HL-60 (cell line): ENCODE results near the gene SLC49A3.
"Not testable (repeated sequence)": the region's sequence is repeated elsewhere in the genome, so short reads cannot be mapped to it uniquely, and the experiment has no call there.

Source experiments
- DNase-seq, 2 experiments: peaks; one replicate each; pipeline ENCODE4 v3.0.0-alpha.2; 2010 to 2020; ENCODE audit warnings: low read depth in 1 of 2, low spot score in 1 of 2
- H3K27ac ChIP-seq: fragments of 250-450 bp; sonication (Bioruptor Pico); replicated peaks from 2 replicates; pipeline ENCODE4 v1.5.1; 2020; ENCODE audit warnings: mild to moderate bottlenecking, moderate library complexity
- H3K27me3 ChIP-seq: fragments of 250-450 bp; sonication (Bioruptor Pico); 2 replicates; pipeline ENCODE4 v1.5.1; 2021; ENCODE audit warnings: mild to moderate bottlenecking, moderate library complexity; ENCODE audit not compliant: insufficient read depth, poor library complexity, severe bottlenecking
- H3K4me3 ChIP-seq: replicated peaks from 2 replicates; pipeline ENCODE4 v1.5.1; 2011; ENCODE audit warnings: mild to moderate bottlenecking, control low read depth, low read length; ENCODE audit not compliant: insufficient read depth
- GABPA ChIP-seq: IDR thresholded peaks from 2 replicates; pipeline ENCODE4 v1.6.1; 2012; ENCODE audit warnings: low read depth
- POLR2AphosphoS5 ChIP-seq: IDR thresholded peaks from 2 replicates; pipeline ENCODE4 v1.6.1; 2012; ENCODE audit warnings: low read depth
- SPI1 ChIP-seq: IDR thresholded peaks from 2 replicates; pipeline ENCODE4 v1.6.1; 2012; ENCODE audit warnings: low read depth, mild to moderate bottlenecking, borderline replicate concordance
- TF ChIP-seq, protein P1 (sequence below): IDR thresholded peaks from one replicate; pipeline ENCODE4 v1.5.1; 2011; ENCODE audit warnings: low read length, control low read depth, inconsistent platforms; ENCODE audit not compliant: insufficient read depth
- TF ChIP-seq, protein P2 (sequence below): IDR thresholded peaks from 2 replicates; pipeline ENCODE4 v1.6.1; 2012; ENCODE audit warnings: low read depth; ENCODE audit not compliant: insufficient replicate concordance

The SLC49A3 gene

DNA sequence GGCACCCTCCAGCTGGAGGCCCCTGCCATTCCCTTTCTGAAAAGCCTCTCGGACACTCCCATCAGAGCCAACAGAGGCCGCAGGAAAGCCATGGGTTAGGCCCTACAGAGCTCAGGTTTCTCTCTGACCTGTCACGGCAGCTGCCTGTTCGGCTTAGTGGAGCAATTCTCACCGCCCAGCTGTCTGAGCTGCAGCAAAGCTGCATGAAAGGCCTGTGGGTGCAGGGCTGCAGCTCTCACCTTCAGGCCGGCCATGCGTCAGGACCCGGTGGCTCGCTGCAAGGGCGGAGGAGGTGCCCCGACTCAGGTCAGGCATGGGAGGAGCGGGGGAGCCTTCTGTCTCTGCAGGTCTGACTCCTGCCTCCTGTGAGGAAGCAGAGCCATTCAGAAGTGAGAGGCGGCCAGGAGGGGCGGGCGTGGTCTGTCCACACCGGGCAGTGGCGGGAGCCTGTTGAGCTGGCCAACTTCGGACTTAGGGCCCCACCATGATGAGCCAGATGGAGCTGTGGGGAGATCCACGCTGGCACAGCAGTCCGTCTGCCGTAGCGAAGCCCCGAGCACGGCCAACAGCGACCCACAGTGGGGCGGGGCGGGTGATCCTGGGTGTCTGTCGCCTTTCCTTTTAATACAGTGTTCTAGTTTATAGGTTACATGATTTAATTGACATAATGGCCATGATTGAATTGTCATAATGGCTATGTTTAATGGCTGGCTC is 40.2 kb downstream of the SLC49A3 start:
- no peak overlapping the region for H3K4me3 ChIP-seq
- TF ChIP-seq, protein P1, sequence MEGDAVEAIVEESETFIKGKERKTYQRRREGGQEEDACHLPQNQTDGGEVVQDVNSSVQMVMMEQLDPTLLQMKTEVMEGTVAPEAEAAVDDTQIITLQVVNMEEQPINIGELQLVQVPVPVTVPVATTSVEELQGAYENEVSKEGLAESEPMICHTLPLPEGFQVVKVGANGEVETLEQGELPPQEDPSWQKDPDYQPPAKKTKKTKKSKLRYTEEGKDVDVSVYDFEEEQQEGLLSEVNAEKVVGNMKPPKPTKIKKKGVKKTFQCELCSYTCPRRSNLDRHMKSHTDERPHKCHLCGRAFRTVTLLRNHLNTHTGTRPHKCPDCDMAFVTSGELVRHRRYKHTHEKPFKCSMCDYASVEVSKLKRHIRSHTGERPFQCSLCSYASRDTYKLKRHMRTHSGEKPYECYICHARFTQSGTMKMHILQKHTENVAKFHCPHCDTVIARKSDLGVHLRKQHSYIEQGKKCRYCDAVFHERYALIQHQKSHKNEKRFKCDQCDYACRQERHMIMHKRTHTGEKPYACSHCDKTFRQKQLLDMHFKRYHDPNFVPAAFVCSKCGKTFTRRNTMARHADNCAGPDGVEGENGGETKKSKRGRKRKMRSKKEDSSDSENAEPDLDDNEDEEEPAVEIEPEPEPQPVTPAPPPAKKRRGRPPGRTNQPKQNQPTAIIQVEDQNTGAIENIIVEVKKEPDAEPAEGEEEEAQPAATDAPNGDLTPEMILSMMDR, result no peak
- TF ChIP-seq GABPA (no peak), SPI1 (no peak)
- TF ChIP-seq, protein P2, sequence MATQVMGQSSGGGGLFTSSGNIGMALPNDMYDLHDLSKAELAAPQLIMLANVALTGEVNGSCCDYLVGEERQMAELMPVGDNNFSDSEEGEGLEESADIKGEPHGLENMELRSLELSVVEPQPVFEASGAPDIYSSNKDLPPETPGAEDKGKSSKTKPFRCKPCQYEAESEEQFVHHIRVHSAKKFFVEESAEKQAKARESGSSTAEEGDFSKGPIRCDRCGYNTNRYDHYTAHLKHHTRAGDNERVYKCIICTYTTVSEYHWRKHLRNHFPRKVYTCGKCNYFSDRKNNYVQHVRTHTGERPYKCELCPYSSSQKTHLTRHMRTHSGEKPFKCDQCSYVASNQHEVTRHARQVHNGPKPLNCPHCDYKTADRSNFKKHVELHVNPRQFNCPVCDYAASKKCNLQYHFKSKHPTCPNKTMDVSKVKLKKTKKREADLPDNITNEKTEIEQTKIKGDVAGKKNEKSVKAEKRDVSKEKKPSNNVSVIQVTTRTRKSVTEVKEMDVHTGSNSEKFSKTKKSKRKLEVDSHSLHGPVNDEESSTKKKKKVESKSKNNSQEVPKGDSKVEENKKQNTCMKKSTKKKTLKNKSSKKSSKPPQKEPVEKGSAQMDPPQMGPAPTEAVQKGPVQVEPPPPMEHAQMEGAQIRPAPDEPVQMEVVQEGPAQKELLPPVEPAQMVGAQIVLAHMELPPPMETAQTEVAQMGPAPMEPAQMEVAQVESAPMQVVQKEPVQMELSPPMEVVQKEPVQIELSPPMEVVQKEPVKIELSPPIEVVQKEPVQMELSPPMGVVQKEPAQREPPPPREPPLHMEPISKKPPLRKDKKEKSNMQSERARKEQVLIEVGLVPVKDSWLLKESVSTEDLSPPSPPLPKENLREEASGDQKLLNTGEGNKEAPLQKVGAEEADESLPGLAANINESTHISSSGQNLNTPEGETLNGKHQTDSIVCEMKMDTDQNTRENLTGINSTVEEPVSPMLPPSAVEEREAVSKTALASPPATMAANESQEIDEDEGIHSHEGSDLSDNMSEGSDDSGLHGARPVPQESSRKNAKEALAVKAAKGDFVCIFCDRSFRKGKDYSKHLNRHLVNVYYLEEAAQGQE, result no peak
- no peaks in the 10 kb centered on the region for H3K27me3 ChIP-seq
- no peak for DNase-seq
- H3K27ac ChIP-seq, result no peak overlapping the region

DNA sequence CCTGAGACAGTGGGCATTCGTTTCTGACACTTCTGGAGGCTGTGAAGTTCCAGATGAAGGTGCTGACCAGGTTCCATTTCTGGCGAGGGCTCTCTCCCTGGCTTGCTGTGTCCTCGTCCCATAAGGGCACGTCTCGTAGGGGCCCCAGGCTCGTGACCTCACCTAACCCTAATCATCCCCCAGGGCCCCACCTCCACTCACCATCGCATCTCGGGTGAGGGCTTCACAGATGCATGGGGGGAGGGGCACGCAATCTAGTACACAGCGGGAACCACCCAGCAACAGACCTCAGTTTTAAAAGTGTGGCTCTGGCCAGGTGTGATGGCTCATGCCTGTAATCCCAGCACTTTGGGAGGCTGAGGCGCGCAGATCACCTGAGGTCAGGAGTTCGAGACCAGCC is 41.5 kb downstream of the SLC49A3 start:
- Histone ChIP-seq H3K27ac (no peak overlapping the region), H3K27me3 (no peaks in the 10 kb centered on the region), H3K4me3 (no peak overlapping the region)
- no peak for DNase-seq
- TF ChIP-seq, protein P1, result no peak
- TF ChIP-seq SPI1 (no peak), POLR2AphosphoS5 (no peak)

DNA sequence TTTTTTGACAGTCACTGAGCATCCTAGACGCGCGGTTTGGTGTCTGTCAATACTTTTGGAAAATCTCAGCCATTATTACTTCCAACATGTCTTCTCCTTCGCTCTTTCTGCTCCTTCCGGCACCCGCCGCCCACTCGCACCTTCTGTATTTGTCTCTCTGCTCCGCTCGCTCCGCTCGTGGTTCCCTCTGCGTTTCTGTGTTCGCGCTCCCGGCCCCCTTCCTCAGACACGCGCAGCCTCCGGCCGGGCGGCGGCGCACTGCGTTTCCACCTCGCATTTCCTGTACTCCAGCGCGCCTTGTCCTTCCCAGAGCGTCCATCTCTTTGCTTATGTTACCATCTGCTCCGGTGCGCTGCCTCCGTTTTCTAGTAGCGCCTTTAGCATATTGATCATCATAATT is 42.5 kb downstream of the SLC49A3 start:
- TF ChIP-seq POLR2AphosphoS5 (no peak), SPI1 (no peak)
- TF ChIP-seq, protein P2, result no peak
- TF ChIP-seq, protein P1, result no peak
- no peaks in the 10 kb centered on the region for H3K27me3 ChIP-seq
- DNase-seq, result no peak
- no peak overlapping the region for H3K4me3 ChIP-seq
- H3K27ac ChIP-seq, result no peak overlapping the region

DNA sequence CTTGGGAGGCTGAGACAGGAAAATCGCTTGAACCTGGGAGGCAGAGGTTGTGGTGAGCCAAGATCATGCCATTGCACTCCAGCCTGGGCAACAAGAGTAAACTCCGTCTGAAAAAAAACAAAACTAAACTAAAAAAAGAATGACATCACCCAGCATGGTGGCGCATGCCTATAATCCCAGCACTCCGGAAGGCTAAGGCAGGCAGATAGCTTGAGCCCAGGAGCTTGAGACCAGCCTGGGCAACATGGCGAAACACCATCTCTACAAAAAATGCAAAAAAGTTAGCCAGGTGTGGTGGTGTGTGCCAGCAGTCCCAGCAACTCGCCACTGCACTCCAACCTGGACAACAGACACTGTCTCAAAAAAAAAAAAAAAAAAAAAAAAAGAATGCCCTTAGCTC is 46.6 kb downstream of the SLC49A3 start:
- not testable (repeated sequence) for DNase-seq, H3K4me3 ChIP-seq, H3K27ac ChIP-seq, H3K27me3 ChIP-seq
